Melanocyte of skin (primary cell): ENCODE measurements around the gene MRPS17. TPM values are rescaled to one million over a fixed set of nuclear protein-coding genes. Genes with fewer than 3 reads are reported as not detected.

Experiments
- total RNA-seq, 2 donors: library from RNA; depleted of rRNA; stranded (reverse); fragments of >200 nt; gene quantifications; 2 replicates each; pipeline ENCODE4 v1.2.3, GENCODE V29; 2012

Gene MRPS17
- total RNA-seq: 10 to 100 TPM in 1 of 2 donors, 1 to 10 TPM in 1; 10.0 to 17.0 TPM

GRCh38 chr7:55951637-55952351 is at the start of gene MRPS17:
Gene MRPS17 (plus strand): TSS chr7:55951877. CDS start chr7:55953196, 1,319 bp downstream.

GRCh38 chr7:55964261-55965099 is 12.8 kb downstream of the MRPS17 start, which contains the start of gene NIPSNAP2:
Gene NIPSNAP2 (plus strand): TSS chr7:55964585. CDS start chr7:55964610, 25 bp downstream.

Other genes with a start within 250 kb of the MRPS17 start
- not detected for gene SEPTIN14, start 89.1 kb upstream of the MRPS17 start, total RNA-seq
- 1 to 10 TPM; 2.0 to 3.1 TPM for gene ZNF713, start 64.4 kb upstream of the MRPS17 start, total RNA-seq
- 10 to 100 TPM; 52.3 to 71.6 TPM for gene NIPSNAP2, start 12.7 kb downstream of the MRPS17 start, total RNA-seq
- 100 to 1,000 TPM; 153 to 221 TPM for gene PSPH, start 99.6 kb downstream of the MRPS17 start, total RNA-seq
- 100 to 1,000 TPM; 241 to 357 TPM for gene CCT6A, start 99.9 kb downstream of the MRPS17 start, total RNA-seq
- gene SUMF2, start 112.4 kb downstream of the MRPS17 start, total RNA-seq: 100 to 1,000 TPM; 116 to 149 TPM
- gene PHKG1, start 141.1 kb downstream of the MRPS17 start, total RNA-seq: under 1 TPM; under 0.01 to 0.33 TPM
- gene CHCHD2, start 154.6 kb downstream of the MRPS17 start, total RNA-seq: 100 to 1,000 TPM; 368 to 373 TPM
- not detected for gene NUPR2, start 164.5 kb downstream of the MRPS17 start, total RNA-seq